ENCODE results near the gene SCO2. TPM values are rescaled to one million over a fixed set of nuclear protein-coding genes. Genes with fewer than 3 reads are reported as not detected.

The SCO2 gene
- total RNA-seq, 1 donor from 2014 or later = 8.3 TPM

DNA sequence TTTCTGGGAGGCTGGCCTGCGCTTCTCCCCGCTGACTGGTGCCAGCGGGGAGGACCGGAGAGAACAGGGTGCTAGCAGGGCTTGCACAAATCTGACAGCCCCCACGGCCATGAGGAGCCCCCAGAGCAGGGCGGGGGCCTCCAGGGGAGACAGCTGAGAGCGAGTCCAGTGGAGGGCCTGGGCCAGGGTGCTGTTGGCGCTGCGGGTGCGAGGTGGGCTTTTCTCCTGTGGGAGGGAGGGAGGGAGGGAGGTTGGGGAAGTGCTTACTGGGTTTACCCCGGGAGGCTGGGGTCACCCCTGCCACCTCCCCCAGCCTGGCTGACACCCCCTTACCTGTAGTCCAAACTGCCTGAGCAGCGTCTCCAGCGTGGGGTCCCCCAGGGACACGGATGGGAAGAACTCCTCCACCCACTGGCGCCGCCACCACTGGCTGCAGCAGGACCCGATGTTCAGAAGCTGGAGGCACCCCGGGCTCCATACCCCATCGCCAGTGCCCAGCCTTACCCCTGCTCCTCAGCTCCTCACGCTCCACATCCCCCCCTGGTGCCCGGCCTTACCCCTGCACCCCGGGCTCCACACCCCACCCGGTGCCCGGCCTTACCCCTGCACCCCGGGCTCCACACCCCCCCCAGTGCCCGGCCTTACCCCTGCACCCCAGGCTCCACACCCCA lies 21.8 kb downstream of the SCO2 start:
- intact Hi-C loops (cut with micrococcal nuclease) = no loop called here

DNA sequence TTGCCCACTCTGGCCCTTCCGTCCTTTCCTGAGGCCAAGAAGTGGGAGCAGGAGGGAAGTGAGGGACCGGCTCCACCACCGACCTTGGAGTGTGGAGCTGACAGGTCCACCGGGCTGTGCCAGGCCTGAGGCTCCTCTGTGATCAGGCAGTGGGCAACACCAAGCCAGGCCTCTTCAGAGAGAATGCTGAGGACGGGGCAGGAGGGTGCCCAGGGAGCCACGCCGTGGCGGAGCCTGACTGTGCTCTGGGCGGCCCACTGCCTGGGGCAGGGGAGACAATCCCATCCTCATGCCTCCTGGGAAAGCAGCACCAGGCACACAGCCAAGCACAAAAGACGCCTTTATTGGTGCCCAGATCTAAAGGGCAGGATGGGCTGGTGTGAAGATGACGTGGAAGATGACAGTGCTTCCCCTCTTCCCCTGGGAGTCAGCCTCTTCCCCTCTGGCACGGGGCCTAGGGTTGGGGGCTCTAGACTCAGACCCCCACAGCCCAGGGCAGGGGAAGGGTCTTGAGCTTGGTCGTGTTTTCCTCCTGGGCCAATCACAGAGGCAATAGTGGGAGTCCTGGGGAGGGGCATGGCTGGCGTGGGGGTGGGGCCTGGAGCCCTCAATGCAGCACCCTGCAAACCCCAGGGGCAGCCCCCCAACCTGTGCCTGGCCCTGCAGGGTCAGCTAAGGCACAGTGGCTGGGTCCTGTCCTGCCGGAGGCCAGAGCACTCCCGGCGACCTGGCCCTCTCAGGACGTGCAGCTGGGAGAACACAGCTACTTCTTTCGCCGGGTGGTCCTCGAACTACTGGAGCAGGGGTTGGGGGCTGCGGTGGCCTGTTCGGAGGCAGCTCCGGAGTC lies 22.5 kb downstream of the SCO2 start:
- intact Hi-C loops (cut with micrococcal nuclease) = no loop called here

DNA sequence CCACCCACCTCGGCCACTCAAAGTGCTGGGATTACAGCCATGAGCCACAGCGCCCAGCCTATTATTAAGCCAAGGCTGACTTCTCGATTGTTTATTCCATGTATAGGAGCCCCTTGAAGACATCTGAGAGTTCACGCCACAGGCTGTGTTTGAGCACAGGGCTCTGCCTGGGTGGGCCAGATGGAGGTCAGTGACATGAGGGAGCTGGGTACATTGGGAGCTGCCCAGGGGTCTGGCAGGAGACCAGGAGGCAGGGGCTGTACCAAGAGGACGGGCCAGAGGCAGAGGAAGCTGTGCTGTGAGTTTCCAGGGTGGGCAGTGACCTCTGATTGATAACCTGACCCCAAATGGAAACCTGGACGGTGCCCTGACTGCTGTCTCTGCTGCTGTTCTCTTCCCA lies 23.3 kb downstream of the SCO2 start:
- intact Hi-C loops (cut with micrococcal nuclease) = no loop called here

DNA sequence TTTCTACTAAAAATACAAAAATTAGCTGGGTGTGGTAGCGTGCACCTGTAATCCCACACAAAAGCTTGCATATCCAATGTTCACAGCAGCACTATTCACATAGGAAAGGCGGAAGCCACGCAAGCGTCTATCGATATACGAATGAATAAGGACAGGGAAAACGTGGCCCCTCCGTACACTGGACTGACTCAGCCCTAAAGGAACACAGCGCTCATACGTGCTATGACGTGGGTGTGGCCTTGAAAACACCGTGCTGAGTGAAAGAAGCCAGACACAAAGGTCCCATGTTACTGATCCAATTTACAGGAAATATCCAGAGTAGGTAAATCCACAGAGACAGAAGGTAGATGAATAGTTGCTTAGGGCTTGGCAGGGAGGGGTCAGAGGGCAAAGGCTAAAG lies 24.9 kb downstream of the SCO2 start:
- intact Hi-C loops (cut with micrococcal nuclease) = no loop called here

DNA sequence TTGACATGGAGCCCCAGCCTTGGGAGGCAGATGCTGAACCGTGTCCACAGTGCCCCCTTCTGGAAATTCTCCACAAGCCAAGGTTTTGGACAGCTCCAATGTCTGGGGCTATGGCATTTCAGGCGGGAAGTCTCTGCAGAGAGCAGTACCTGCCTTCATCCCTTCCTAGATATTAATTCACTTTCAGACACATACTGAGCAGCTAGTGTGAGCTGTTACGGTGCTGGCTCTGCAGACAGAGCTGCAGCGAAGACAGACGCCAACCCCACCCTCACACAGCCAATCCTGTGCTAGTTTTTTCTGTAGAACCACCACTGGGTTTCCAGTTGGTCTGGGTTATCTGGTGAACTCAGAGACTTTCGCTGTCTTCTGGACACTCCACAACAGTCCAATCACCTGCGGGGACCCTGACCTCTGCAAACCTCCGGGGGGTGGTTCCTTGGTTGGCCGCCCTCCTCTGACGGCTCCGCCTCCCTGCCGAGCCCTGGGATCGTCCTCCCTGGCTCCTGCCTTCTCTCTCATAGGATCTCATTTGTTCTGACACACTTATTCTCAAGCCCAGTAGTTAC lies 27.0 kb downstream of the SCO2 start:
- intact Hi-C loops (cut with micrococcal nuclease) = loop anchor here (1.0 kb wide), 1 partner anchor 257 kb away; no protein-coding TSS in a partner anchor

DNA sequence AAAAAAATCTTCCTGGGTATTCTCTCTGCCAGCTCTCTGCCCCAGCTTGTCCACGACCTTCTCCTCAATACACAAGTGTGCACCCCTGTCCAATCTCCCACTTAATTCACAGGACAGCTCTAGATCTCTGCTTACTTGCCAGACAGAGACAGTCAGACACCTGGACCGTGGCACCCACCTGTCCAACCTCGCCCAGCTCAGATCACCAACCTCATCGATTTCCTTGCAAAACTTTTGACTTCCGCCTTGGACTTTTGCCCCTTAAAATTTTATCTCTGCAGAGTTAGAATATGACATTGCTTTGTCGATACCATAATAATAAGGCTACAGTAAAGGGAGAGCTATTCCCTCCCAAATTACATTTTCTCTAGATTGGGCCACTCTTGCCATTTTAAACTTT lies 28.3 kb downstream of the SCO2 start:
- intact Hi-C loops (cut with micrococcal nuclease) = no loop called here

DNA sequence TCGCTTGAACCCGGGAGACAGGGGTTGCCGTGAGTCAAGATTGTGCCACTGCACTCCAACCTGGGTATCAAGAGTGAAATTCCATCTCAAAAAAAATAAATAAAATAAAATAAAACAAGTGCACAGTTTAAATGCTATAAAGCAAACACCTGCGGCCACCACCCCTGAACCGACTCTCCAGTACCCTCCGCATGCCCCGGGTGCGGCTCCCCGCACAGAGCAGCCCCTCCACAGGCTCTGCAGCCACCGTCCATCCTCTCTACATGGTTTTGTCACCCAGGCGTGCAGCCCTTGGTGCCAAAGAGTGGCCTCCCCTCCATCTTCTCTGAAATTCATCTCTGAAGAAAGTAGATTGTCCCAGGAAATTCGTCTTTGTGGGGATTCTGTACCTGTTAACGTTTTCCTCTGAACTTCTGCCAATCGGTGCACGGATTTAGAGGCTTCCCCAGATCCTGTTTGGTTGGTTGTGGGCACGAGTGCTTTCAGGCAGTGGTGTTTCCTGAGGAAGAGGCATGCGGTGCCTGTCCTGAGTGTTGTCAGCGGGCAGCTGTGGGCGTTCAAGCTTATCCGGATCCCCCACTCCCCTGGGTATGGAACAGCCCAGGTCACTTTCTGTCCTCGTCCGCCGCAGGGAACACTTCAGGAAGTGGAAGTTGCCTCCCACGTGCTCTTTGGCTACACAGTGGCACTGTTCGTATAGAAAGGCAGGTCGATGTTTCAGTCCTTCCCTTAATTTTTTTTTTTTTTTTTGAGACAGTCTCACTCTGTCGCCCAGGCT lies 34.7 kb downstream of the SCO2 start:
- intact Hi-C loops (cut with micrococcal nuclease) = no loop called here

DNA sequence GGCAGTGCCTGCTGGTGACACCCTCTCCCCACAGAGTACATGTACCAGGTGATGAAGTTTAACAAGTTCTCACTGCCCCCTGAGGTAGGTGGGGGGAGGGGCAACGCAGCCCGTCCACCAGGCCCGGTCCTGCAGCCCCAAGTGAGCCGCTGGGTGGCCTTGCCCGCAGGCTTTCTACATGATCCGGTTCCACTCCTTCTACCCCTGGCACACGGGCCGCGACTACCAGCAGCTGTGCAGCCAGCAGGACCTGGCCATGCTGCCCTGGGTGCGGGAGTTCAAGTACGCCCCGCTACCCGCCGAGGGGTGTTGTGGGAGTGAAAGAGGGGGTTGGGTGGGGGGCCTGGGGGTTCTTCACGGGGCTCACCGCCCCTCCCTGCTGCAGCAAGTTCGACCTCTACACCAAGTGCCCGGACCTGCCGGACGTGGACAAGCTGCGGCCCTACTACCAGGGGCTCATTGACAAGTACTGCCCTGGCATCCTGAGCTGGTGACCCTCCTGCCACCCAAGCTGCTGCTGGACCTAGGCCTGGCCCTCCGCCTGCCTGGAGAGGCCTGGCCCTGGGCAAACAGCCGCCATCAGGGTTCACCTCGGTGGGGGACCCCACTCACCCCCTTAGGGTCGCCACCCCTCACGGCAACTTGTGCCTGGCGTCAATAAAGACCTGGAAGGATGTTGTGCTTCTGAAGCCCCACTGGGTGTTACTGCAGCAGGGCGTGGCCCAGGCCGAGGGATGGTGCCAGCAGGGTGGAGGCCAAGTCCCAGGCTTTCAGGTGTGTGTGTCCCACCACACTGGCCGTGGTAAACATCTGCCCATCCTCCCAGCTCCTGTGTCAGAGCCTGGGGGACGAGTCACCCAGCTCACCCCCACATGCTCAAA lies 35.8 kb downstream of the SCO2 start:
- intact Hi-C loops (cut with micrococcal nuclease) = no loop called here

DNA sequence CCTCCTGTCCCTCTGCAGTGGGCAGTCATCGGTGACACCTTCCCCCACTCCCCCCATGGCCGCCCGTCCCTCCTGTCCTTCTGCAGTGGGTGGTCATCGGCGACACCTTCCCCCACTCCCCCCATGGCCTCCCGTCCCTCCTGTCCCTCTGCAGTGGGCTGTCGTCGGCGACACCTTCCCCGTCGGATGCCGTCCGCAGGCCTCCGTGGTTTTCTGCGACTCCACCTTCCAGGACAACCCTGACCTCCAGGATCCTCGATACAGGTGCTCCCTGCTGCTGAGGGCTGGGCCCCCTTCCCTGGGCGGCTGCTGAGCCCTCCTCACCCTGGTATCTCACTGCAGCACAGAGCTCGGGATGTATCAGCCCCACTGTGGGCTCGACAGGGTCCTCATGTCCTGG lies 36.5 kb downstream of the SCO2 start:
- intact Hi-C loops (cut with micrococcal nuclease) = no loop called here

DNA sequence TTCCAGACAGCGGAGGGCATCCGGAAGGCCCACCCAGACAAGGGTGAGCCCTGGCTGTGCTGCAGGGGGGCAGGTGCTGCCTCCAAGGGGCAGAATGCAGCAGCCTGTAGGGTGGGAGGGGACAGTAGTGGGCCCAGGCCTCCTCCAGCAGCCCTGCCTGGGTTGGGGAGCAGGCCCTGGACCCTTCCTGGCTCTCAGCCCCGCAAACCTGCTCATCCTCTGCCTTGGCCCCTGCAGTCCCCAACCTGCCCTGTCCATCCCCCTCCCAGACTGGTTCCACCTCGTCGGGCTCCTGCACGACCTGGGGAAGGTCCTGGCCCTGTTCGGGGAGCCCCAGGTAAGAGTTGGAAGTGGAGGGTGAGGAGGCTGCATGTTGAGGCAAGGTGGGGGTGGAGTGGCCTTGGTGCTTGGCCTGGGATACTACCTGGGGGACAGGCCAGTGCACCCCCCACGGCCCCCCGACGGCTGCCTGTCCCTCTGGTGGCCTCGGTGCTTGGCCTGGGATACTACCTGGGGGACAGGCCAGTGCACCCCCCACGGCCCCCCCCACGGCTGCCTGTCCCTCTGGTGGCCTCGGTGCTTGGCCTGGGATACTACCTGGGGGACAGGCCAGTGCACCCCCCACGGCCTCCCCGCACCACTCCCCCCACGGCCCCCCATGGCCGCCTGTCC lies 37.3 kb downstream of the SCO2 start:
- intact Hi-C loops (cut with micrococcal nuclease) = no loop called here

DNA sequence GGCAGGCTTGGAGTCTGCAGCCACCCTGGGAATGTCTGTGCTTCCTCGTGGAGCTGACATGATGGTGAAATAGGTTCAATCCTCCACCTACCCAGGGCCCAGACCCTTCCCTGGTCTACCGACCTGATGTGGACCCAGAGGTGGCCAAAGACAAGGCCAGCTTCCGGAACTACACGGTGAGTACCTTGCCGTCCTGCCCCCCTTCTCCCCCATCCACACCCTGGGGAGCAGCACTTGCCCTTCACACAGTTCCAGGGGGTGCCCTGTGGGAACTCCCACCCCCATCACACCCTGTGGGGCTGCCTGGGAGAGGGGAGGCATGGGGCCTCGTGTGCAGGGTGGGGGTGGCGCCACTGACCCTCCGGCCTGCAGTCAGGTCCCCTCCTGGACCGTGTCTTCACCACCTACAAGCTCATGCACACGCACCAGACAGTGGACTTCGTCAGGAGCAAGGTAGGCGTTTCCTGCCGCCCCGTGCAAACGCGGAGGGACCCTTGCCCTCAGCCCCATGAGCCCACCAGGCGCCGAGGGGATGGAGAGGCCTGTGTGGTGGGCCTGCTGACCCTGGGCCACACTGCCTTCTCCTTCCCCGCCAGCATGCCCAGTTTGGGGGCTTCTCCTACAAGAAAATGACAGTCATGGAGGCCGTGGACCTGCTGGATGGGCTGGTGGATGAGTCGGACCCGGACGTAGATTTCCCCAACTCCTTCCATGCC lies 38.0 kb downstream of the SCO2 start:
- intact Hi-C loops (cut with micrococcal nuclease) = no loop called here

DNA sequence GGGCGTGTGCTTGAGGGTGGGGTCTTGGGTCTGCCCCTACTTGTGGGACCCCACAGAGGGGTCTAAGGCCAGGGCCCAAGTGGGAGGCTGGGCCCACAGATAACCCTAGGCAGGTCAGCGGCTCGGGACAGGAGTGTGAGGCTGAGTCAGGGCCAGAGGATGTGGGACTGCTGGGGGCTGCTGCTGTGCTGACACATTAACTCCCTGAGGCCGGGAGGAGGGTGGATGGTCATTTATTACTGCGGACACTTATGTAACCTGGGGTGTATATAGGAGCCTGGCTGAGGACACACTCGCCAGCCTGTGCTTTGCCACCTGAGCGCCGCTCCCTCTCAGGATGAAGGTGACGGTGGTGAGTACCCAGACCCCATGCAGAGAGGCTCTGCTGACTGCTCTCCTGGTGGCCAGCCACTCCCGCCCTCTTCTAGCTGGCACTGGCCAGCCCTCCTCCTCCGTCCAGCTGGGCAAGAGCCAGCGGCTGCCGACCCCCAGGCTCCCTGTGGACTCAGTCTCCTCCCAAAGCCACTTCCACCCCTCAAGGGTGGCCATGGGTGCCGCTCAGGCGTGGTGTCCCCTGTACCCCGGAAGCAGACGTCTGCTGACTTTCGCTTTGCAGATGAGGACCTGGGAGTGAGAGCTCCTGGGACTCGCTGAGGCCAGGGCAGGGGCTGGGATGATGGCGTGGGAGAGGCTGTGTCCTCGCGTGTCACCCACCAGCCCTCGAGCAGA lies 38.7 kb downstream of the SCO2 start, which contains the start of gene MIOX:
MIOX (plus strand) TSS at position 299 of the 729 bp plus-strand sequence; CDS start at position 338, 39 bp downstream.
- intact Hi-C loops (cut with micrococcal nuclease) = no loop called here

DNA sequence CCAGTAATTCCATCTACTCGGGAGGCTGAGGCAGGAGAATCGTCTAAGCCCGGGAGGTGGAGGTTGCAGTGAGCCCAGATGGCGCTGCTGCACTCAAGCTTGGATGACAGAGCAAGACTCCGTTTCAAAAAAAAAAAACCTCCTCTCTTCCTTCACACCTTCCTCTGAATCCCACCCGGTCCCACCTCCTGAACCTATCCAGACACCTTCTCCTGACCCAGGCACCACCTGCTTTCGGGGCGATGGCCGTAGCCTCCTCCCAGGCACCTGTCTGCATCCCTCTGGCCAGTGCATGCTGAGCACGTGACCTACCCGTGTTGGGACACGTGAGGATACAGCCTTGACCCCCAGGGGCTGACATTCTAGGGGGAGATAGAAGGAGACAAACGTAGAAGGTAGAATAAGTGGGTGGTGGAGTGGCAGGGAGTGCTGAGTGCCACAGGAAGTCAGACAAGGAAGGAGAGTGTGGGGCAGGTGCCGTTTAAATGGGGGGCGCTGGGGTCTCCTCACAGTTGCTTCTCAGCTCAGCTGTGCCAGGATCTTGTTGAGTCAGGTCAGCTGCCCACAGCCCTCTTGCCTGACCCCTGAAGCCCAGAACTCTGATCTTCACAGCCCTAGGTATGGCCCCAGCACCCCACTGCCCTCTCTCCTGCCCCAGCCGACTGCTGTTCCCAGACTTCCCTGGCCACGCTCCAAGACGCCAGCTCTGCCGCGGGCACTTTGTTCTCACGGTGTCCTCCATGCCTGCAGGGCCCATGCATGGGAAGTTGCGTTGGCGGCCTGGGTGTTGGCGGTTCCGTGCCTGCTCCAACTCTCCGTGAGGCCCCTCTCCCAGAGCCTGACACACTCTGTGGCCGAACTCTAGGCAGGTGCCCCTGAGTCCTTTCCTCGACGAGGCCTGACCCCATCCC lies 39.9 kb downstream of the SCO2 start:
- intact Hi-C loops (cut with micrococcal nuclease) = no loop called here

DNA sequence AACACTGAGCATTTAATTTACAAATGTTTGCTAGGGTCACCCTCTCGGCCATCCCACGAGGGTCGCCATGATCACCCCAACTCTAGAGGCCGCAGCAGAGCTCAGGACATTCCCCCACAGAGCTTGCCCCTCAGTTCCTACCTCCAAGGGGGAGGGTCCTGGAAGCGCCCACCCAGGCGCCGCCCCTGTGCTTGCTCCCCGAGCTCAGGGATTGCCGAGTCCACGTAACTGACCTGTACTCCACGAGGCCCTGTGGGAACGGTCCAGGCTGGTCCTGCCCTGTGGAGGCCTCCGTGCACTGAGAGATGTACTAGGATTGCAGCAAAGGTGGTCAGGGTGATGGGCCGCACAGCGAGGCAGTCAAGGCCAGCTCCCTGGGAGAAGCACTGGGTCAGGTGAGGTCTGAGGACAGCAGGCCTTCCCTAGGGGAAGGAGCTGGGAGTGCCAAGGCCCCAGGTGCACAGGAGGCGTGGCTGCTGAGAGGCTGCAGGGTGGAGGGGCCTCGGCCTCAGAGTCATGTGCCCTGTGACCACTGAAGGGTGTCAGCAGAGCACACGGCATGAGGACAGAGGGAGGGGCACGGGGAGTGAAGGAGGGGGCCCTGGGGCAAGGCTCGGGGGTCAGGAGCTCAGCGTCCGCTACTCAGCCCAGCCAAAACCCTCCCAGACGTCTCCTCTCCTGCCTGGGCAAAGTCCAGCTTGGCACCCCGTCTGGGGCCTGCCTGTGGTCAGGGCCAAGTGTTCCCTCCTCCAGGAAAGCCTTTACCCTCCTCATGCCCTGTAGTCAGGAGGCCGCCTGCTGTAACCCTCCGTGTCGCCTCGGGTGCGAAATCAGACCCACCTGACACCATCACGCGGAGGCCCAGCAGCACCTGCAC lies 41.2 kb downstream of the SCO2 start:
- intact Hi-C loops (cut with micrococcal nuclease) = no loop called here

DNA sequence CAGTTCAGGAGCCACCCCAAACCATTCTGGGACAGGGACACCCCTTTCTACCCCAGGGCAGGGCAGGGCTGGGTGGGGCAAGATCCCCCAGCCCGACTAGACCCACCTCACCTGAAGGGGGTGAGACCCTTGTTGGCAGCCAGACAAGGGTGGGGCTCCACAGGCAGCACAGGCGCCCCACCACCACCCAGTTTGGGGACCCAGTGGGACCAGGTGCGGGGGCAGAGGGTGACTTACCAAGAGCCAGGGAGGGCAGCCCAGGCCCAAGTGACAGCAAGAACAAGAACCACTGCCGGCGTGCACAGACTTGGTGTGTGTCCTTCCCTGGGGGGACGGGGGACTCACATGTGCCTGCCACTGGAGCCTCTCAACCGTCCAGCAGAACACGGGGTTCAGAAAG lies 41.8 kb downstream of the SCO2 start:
- intact Hi-C loops (cut with micrococcal nuclease) = no loop called here

DNA sequence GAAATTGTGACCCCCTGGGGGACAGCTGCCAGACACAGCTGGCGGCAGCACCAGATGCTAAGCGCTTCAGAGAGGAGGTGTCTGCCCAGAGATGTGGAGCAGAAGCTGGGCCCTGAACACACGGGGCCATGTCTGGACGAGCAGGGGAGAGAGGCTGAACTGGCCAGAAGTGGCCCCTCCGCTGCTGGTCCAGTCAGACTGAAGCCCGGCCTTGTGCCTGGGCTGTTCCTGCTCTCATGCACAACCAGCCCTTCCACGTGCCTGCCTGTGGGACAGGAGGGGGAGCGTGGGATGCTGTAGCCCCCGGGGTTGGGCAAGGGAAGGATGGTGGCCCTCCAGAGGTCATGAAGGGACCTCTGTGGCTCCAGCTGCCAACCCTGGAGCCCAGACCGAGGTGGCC lies 42.3 kb downstream of the SCO2 start:
- intact Hi-C loops (cut with micrococcal nuclease) = no loop called here

Data from T-helper 2 cell treated with Interferon-gamma antibody and Interleukin-4, amounts not matched to agents 100 ng/mL and 5 ng/mL, for 36 hours (primary cell).